ENCODE data around the gene PCBP3.

PCBP3 gene

DNA sequence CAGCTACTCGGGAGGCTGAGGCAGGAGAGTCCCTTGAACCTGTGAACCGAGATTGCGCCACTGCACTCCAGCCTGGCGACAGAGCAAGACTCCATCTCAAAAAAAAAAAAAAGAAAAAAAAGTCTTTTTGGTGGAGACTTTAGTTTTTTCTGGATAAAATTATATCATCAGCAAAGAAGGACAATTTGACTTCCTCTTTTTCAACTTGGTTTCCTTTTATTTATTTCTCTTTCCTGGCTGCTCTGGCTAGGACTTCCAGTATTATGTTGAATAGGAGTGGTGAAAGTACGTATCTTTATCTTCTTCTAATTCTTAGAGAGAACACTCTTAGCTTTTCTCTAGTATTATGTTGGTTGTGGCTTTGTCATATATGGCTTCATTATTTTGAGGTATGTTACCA, 130.8 kb downstream of the PCBP3 start:
- no peak for FAIRE-seq
- DNase-seq (ENCODE audit: insufficient read length): no peak
- TF ChIP-seq POLR2A (IDR thresholded peaks at IDR 0.05; ENCODE audit: low read depth, low read length): no peak
- TF ChIP-seq TAF1 (IDR thresholded peaks at IDR 0.05; ENCODE audit: borderline replicate concordance, low read depth, low read length): no peak
- no peak for TF ChIP-seq POLR2AphosphoS5 (IDR thresholded peaks at IDR 0.05; ENCODE audit: low read depth, low read length)

DNA sequence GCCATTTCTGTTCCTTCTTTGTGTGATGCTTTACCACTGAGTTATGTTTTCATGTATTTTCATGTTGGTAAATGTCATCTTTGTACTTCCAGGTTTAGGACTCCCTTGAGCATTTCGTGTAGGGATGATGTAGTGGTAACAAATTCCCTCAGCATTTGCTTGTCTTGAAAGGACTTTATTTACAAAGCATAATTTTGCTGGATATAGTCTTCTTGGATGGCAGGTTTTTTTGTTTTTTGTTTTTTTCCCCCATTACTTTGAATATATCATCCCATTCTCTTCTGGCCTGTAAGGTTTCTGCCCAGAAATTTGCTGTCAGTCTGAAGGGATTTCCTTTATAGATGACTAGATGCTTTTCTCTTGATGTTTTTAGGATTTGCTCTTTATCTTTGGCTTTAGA, 133.4 kb downstream of the PCBP3 start:
- FAIRE-seq (no peak), DNase-seq (ENCODE audit: insufficient read length) (no peak)
- TF ChIP-seq POLR2AphosphoS5 (IDR thresholded peaks at IDR 0.05; ENCODE audit: low read depth, low read length): no peak
- TF ChIP-seq POLR2A (IDR thresholded peaks at IDR 0.05; ENCODE audit: low read depth, low read length): no peak
- no peak for TF ChIP-seq TAF1 (IDR thresholded peaks at IDR 0.05; ENCODE audit: borderline replicate concordance, low read depth, low read length)

DNA sequence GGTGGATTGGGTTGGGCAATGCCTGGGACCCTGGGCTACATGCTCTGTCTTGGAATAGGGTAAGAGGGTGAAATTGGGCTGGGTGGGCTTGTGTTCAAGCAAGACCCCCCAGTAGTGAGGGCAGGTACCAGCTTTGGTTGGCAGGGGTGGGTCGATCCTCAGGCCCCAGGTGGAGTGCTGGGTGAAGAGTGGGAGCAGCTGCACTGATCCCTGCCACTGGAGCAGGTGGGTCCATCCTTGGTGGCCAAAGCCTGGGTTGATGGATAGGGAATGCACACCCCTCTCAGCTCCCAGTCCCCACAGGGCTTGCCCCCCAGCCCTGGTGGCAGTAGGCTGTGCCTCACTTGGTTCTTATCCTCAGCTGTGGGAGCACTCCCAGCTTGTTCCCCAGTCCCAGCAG, 135.2 kb downstream of the PCBP3 start:
- TF ChIP-seq TAF1 (IDR thresholded peaks at IDR 0.05; ENCODE audit: borderline replicate concordance, low read depth, low read length) (no peak), POLR2AphosphoS5 (IDR thresholded peaks at IDR 0.05; ENCODE audit: low read depth, low read length) (no peak), POLR2A (IDR thresholded peaks at IDR 0.05; ENCODE audit: low read depth, low read length) (no peak)

DNA sequence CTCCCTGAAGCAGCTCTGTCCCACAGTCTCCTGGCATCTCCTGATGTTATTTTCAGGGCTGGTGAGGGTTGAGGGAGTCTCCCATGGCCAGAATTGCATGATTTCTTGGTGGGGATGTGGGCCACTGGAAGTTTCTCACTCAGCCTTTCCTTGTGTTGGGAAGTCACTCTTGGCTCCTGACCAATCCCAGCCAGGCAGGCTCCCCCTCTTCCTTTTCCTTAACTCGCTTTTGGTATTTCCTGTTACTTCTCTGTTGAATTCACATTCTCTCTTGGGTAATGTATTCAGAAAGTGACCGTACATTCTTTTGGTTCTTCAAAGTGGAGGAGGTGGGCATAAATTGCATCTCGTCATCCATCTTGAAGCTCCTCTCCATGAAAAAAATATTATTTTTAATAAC, 135.7 kb downstream of the PCBP3 start:
- TF ChIP-seq TAF1 (IDR thresholded peaks at IDR 0.05; ENCODE audit: borderline replicate concordance, low read depth, low read length): no peak
- no peak for TF ChIP-seq POLR2A (IDR thresholded peaks at IDR 0.05; ENCODE audit: low read depth, low read length)
- TF ChIP-seq POLR2AphosphoS5 (IDR thresholded peaks at IDR 0.05; ENCODE audit: low read depth, low read length): no peak
- FAIRE-seq (no peak), DNase-seq (ENCODE audit: insufficient read length) (no peak)

More for the DNA sequence above, 135.2 kb downstream of the PCBP3 start:
- DNase-seq (ENCODE audit: insufficient read length) (no peak), FAIRE-seq (no peak)

DNA sequence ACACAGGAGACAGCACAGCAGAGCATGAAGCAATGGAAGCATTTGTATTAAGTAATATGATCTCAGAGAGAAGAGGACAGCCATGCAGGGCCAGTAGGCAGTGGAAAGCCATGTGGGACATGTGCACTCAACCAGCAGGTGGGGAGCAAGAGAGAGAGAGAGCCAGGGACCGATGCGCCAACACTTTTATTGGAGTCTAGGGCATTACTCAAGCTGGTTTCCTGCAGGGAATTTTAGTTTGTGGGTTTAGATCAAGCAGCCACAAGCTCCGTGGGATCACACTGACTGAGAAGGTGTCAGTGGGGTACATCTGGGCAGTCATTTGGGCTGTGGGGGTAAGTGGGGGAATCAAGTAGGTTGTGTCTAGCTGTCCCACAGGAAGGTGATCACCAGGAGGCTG, 137.1 kb downstream of the PCBP3 start:
- FAIRE-seq: no peak
- DNase-seq (ENCODE audit: insufficient read length): no peak

DNA sequence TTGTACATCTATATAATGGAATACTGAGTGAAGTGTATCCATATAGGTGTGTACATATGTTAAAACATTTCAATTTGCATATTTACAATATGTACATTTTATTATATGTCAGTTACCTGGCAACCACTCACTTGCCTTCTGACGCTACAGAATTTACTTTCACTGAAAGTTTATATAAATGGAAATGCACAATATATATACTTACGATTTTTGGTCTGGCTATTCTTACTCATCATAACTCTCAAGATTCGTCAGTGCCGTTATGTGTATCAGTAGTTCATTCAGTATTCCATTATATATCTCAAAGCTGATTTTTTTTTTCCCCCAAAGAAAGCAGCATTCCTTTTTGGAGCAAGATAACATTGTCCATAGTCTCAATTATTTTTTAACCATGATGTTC, 138.2 kb downstream of the PCBP3 start:
- no peak for DNase-seq (ENCODE audit: insufficient read length)
- TF ChIP-seq TAF1 (IDR thresholded peaks at IDR 0.05; ENCODE audit: borderline replicate concordance, low read depth, low read length) (no peak), POLR2AphosphoS5 (IDR thresholded peaks at IDR 0.05; ENCODE audit: low read depth, low read length) (no peak), POLR2A (IDR thresholded peaks at IDR 0.05; ENCODE audit: low read depth, low read length) (no peak)
- FAIRE-seq: no peak

More for the DNA sequence above, 137.1 kb downstream of the PCBP3 start:
- TF ChIP-seq POLR2AphosphoS5 (IDR thresholded peaks at IDR 0.05; ENCODE audit: low read depth, low read length) (no peak), POLR2A (IDR thresholded peaks at IDR 0.05; ENCODE audit: low read depth, low read length) (no peak), TAF1 (IDR thresholded peaks at IDR 0.05; ENCODE audit: borderline replicate concordance, low read depth, low read length) (no peak)

- FAIRE-seq: no peak
- TF ChIP-seq TAF1 (IDR thresholded peaks at IDR 0.05; ENCODE audit: borderline replicate concordance, low read depth, low read length): no peak
- TF ChIP-seq POLR2A (IDR thresholded peaks at IDR 0.05; ENCODE audit: low read depth, low read length): no peak
- no peak for TF ChIP-seq POLR2AphosphoS5 (IDR thresholded peaks at IDR 0.05; ENCODE audit: low read depth, low read length)
- DNase-seq (ENCODE audit: insufficient read length): no peak
Observed at GRCh38 chr21:45786660-45787059, 143.1 kb downstream of the PCBP3 start.

DNA sequence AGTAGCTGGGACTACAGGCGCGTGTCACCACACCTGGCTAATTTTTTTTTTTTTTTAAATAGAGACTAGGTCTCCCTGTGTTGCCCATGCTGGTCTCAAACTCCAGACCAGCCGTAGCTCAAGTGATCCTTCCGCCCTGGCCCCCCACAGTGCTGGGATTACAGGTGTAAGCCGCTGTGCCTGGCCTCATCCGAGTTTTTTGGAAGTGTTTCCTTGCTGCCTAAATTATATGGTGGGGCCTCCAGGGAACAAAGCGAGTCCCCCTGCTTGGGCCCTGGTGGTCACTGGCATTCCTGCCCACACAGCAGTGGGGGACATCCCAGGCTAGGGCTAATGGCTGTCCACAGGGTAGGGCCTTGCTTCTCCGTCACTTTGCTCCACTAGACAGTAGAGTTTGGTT, 143.8 kb downstream of the PCBP3 start:
- DNase-seq (ENCODE audit: insufficient read length) (no peak), FAIRE-seq (no peak)
- TF ChIP-seq TAF1 (IDR thresholded peaks at IDR 0.05; ENCODE audit: borderline replicate concordance, low read depth, low read length) (no peak), POLR2AphosphoS5 (IDR thresholded peaks at IDR 0.05; ENCODE audit: low read depth, low read length) (no peak), POLR2A (IDR thresholded peaks at IDR 0.05; ENCODE audit: low read depth, low read length) (no peak)

- FAIRE-seq (no peak), DNase-seq (ENCODE audit: insufficient read length) (no peak)
- TF ChIP-seq TAF1 (IDR thresholded peaks at IDR 0.05; ENCODE audit: borderline replicate concordance, low read depth, low read length) (no peak), POLR2AphosphoS5 (IDR thresholded peaks at IDR 0.05; ENCODE audit: low read depth, low read length) (no peak), POLR2A (IDR thresholded peaks at IDR 0.05; ENCODE audit: low read depth, low read length) (no peak)
Observed at GRCh38 chr21:45788198-45788597, 144.7 kb downstream of the PCBP3 start.

DNA sequence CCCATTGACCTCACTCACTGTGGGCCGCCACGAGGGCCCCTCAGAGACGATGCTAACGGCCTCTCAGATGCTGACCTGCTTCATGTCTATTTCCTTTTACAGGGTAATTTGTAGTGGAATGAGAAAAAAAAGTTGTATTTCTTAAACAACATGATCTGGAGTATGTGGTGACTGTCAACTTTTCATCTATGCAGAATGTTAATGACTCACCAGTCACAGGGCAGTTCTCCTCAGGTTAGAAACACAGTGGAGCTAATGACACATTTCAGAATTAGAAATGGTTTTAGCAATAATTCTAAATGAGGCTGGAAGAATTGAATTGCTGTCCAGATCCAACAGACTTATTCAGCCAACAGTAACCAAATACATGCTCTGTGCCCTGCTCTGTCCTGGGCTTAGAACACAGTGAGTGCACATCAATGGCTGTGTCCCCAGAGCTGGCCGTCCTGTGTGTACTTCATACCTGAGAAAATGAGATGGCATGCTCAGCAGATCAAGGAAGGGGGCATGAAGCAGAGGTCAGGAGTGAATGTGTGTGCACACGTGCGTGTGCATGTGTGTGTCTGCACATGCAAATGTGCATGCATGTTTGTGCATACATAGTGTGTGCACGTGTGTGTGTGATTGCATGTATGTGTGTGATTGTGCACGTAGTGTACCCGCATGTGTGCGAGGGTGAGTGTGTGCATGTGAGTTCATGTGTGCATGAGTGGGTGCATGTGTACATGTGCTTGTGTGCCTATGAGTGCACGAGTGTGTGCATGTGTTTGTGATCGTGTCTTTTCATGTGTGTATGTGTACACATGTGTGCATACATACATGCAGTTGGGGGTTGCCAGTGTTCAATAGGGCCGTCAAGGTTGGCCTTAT, 145.3 kb downstream of the PCBP3 start:
- FAIRE-seq (no peak), DNase-seq (ENCODE audit: insufficient read length) (no peak)
- no peak for TF ChIP-seq POLR2A (IDR thresholded peaks at IDR 0.05; ENCODE audit: low read depth, low read length)
- TF ChIP-seq POLR2AphosphoS5 (IDR thresholded peaks at IDR 0.05; ENCODE audit: low read depth, low read length): no peak

GRCh38 chr21:45790427-45790826, 146.9 kb downstream of the PCBP3 start:
- TF ChIP-seq POLR2AphosphoS5 (IDR thresholded peaks at IDR 0.05; ENCODE audit: low read depth, low read length): no peak
- TF ChIP-seq TAF1 (IDR thresholded peaks at IDR 0.05; ENCODE audit: borderline replicate concordance, low read depth, low read length): no peak
- no peak for TF ChIP-seq POLR2A (IDR thresholded peaks at IDR 0.05; ENCODE audit: low read depth, low read length)
- FAIRE-seq (no peak), DNase-seq (ENCODE audit: insufficient read length) (no peak)
